GM21447 (cell line): ENCODE data around the gene COPB1.
"Not testable (repeated sequence)": the region's sequence is repeated elsewhere in the genome, so short reads cannot be mapped to it uniquely, and the experiment has no call there.

Experiments
- ATAC-seq: cut with Tn5 transposase; IDR thresholded peaks from one replicate; pipeline ENCODE4 v1.9.1; 2021; ENCODE audit not compliant: unreplicated experiment

Gene COPB1, protein sequence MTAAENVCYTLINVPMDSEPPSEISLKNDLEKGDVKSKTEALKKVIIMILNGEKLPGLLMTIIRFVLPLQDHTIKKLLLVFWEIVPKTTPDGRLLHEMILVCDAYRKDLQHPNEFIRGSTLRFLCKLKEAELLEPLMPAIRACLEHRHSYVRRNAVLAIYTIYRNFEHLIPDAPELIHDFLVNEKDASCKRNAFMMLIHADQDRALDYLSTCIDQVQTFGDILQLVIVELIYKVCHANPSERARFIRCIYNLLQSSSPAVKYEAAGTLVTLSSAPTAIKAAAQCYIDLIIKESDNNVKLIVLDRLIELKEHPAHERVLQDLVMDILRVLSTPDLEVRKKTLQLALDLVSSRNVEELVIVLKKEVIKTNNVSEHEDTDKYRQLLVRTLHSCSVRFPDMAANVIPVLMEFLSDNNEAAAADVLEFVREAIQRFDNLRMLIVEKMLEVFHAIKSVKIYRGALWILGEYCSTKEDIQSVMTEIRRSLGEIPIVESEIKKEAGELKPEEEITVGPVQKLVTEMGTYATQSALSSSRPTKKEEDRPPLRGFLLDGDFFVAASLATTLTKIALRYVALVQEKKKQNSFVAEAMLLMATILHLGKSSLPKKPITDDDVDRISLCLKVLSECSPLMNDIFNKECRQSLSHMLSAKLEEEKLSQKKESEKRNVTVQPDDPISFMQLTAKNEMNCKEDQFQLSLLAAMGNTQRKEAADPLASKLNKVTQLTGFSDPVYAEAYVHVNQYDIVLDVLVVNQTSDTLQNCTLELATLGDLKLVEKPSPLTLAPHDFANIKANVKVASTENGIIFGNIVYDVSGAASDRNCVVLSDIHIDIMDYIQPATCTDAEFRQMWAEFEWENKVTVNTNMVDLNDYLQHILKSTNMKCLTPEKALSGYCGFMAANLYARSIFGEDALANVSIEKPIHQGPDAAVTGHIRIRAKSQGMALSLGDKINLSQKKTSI

DNA sequence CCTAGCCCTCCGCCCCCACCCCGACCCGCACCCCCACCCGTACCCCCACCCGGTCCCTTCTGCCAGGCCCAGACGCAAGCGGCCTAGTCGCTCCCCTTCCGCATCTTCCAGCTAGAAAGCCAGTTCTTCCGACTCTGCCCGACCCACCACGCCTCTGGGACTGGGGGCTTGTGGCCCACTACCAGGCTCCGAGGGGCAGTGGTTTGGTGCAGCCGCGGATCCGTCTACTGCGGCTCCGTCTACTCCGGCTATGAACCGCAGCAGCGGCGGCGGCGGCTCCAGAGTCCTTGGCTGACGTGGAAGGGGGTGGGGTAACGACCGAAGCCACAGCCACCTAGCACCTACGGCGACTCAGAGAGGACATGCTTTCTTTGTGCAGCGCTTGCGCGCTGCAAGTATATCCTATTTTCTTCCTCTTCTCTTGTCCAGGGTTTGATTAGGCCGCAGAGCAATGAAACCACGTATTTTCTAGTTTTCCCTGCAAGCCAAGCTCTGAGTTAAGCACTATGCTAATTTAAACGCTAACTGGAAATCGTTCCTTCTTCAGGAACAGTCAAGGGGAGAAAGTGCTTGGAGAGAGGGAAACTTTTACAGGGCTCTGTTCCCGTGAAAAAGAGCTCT is at the start of gene COPB1:
Gene COPB1, minus strand, starts transcription at position 252 of the 621 bp plus-strand sequence. CDS start 883 bp downstream, outside the sequence.
- peak; percentile 87 for ATAC-seq

DNA sequence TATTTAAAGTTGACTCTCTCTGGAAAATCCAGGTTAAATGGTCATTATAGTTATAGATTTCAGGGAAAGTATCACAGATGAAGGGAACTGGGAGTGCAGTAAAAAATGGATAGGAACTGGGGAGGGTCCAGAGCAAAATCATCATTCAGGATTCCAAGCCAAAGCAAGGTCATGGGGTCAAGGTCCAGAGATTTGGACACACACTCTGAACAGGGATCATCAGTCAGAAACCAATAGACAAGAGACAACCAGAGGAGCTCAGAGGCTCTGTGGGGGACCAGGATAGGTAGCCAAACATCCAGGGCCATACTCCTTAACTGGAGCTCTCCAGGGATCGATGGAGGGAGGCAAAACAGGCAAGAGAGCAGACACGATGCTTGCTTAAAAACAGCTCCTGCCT is 47.8 kb upstream of the COPB1 start:
- ATAC-seq, result no peak

DNA sequence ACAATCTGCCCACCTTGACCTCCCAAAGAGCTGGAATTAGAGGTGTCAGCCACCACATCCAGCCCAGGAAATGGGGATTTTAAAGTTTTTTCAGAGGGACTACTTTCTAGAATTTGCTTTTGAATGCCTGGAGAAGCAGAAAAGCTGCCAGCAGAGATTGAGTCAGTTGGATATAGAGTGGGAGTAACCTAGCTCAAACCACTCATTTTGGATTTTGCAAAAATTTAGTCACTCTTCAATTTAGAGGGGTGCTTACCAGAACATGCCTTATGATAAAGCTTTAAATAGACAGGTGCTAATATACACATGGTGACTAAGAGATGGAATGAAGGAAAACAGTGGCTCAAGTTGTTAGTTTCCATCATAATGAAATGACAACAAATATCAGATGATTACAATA is 47.1 kb upstream of the COPB1 start:
- no peak for ATAC-seq

DNA sequence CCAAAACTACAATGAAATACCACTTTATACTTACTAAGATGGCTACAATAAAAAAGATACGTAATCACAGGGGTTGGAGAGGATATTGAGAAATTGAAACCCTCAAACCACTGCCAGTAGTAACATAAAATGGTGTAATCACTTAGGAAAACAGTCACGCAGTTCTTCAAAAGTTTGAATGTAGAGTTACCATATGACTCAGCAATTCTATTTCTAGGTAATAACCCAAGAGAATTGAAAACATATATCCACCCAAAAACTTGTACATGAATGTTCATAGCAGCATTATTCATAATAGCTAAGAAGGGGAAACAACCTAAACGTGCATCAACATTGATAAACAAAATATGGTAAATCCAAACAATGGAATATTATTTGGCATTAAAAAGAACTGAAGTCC is 45.0 kb upstream of the COPB1 start:
- ATAC-seq, result peak; percentile 69

DNA sequence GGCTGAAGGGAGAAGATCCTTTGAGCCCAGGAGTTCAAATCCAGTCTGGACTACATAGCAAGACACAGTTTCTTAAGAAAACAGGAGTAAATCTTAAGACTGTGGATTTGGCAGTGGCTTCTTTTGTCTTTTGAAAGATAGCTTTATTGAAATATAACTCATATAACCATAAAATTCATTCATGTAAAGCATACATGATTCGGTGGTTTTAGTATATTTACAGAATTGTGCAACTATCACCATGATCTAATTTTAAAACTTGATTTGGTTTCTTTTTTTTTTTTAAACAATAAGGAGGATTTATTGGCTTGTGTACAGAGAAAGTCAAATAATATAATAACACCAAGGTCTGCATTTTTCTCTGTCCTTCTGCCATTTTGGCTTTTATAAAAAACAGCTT is 43.6 kb upstream of the COPB1 start:
- ATAC-seq, result no peak

DNA sequence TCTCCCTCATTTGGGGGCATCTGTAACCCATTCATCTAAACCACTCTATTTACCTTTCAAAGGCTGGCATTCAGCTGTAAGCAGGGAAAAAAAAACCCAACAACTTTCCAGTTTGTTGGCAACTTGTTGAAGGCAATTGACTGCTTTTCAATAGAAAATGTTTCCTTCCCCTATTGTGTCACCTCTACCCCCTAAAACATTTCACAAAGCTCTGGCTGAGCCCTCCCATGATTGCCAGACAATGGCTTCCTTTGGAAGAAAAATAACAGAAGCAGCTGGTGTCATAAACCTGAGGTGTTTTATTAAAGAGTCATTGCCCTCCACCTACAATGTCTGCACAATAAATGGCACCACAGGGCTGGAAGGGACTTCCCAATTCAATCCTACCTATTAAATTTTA is 42.7 kb upstream of the COPB1 start:
- ATAC-seq, result no peak

DNA sequence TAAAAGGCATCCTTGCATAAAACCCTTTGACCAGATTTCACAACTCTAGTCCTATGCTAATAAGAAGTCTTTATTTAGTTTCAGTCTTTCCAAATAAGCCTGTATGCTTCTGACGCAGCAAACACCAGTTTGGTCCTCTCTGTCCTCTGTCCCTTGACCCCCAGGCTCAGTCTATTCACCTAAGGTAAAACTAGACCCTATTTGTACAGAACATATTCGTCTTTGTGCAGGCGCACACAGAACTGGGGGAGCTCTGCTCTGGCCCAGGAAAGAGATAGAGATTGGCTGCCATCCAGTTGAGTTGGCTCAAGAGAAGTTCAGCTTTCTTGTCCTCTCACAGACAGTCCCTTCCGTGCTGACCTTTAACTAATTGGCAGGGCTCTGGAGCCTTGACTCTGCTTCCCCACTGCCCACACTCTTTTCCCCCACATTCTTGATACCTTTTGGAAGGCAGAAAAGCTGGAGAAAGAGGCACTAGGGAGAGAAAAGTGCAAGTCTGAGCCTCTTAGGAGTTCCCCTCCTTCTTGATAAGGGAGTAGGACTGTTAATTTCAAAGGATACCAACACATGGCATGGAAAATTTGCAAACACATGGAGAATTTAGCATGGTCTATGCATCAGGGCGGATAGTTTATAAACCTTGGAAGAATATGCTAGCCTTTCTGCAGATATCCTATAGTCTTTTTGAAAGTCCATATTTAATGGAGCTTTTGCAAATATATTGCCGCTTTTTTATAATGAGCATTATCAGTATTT is 41.8 kb upstream of the COPB1 start:
- no peak for ATAC-seq

DNA sequence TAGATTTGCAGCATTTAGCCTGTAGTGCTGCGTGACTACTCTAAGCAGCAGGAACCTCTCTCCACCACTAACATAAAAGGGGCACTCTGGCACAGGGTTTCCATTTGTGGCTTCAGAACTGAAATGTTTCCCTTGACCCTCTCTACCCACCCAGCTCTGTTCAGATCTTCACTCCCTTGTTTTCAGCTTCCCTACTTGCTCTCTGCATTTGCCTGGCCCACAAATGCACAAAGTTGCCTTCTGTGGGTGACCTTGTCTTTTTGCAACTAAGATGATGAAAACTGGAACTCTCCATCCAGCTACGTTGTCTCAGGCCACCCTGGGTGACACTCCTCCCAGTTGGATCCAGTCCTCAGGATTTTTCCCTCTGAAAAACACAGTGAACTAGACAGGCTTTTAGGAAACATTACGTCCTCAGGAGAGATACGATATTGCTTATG is 40.4 kb upstream of the COPB1 start:
- no peak for ATAC-seq

DNA sequence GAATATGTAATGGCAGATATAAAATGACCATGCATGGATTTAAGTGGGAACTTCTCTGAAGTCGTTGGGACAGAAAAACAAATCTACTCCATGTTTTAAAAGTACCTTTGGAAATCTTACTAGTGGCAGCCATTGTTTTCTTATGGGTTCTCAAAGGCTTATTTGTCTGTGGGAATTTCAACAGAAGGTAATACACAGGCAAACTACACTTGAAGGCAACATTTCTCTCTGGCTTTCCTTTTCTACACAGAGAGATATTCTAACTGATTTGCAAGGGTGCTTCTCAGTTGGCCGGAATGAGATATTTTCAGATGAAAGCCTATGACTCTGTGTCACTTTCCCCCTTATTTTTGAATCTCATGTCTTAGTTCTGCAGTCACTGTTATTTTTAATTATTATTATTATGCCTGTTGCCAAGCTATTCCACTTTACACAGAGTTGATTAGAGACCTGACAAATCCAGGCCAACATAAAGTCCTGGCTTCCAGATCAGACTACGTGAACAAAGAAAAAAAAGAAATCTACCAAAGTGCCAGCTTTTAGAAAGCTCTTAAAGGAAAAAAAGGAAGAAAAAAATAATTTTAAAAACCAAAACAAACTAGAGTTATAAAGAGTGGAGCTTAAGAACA is 39.4 kb upstream of the COPB1 start:
- ATAC-seq, result no peak

DNA sequence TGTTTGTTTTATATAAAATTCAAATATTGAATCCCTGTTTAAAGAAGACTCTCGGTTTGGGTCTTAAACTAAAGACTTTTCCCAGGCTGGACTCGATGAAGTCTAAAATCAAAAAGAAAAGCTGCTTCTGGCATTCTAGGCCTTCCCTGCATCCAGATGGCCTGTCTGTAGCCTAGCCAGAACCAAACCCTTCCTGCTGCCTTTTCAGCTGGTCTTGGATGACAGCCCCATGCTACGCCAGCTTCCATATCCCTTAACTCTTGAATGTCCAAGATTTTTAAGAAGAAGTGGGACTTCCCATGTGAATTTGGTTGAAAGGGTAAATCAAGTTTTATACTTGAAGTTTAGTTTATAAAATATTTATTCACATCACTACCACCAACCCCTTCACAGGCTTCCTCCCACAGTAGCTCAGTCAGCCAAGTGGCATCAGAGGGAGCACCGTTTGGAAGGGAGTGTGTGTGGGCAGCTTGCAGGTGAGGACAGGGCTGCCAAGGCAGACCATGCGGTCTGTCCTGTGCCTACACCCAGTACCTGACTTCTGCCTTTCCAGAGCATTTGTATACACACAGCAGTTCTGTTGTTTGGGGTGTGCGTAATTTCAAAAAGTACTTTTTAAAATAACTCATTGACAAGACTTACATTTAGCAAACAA is 38.8 kb upstream of the COPB1 start:
- ATAC-seq, result no peak

DNA sequence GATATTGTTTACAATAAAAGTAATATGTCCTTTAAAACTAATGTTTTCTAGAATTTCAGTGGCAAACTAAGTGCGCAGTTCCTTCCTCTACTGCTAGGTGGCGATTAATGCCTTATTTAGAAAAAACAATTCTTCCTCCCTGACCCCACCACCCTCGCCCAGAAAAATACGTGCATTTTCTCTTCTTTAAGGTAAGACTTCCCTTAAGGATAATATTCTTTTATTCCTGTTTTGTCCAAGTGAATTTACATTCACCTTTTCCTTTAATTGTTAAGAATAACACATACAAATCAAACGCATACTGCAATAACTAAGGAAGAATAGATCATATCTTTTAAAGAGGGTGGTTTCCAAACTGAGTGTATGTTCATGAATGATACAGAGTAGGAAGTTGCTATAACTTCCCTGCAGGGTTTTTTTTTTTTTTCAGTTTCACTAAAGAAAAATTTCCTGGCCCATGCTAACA is 37.6 kb upstream of the COPB1 start:
- ATAC-seq, result peak; percentile 70

DNA sequence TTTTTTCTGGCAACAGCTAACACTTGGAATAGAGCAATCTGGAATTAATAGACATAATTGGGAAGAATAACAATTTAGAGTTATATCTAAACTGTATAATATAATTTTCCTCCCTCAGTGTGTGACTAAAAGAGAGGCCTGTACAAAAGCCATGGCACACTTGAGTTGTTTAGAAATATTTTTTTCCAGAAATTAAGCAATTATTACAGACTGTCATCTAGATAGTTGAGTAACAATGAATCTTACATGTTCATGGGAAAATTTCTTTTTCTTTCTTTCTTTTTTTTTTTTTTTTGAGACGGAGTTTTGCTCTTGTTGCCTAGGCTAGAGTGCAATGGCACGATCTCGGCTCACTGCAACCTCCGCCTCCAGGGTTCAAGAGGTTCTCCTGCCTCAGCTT is 35.6 kb upstream of the COPB1 start:
- ATAC-seq, result not testable (repeated sequence)

DNA sequence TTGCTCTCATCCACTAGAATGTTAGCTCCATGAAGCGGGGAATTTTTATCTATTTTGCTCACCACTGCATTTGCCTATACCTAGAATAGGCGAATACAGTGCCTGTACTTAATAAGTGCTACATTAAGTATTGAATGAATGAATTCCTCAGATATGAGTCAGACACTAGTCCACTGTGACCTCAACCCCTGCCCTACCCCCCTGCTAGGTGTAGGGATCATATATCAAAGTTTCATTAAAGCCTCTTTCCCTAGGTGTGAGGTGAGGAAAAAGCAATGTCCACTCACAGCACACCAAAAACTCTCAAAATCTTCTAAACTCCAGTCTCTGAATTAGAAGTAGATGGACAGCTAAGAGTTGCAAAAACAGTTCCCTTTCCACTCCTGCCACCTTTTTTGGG is 30.3 kb upstream of the COPB1 start:
- ATAC-seq, result no peak

DNA sequence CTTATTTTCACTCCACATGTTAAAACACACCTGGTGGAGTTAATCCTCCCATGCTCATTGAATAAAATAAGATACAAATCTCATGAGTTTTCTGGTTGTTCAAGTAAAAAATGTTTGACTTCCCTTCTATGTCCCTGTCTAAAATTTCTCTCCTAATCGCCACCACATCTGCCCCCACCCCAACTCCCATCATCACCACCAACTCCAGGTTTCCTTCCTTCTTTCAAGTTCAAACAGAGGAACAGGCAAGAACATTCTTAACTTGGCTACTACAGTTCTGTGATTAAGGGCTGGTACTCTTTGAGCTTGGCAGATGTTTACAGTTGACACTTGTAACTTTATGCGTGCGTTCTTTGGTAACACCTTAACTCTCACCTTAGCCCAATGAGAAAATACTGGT is 29.7 kb upstream of the COPB1 start:
- no peak for ATAC-seq

DNA sequence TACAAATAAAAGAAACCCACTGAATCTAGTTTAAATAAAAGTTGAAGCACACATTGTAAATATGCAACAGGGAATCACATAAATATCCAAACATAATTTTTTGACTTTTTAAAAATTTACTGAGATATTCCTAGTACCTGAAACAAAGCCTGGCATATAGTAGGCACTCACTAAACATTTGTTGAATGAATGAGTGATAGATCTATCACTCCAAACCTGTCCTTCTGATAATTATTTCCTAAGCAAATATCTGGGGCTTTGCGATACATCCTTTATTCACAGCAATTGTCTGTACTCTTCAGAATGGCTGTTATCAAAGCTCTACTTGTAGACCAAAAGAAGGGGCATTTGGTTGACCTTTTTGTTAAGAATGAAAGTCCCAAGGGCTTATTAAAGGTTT is 23.2 kb upstream of the COPB1 start:
- no peak for ATAC-seq

DNA sequence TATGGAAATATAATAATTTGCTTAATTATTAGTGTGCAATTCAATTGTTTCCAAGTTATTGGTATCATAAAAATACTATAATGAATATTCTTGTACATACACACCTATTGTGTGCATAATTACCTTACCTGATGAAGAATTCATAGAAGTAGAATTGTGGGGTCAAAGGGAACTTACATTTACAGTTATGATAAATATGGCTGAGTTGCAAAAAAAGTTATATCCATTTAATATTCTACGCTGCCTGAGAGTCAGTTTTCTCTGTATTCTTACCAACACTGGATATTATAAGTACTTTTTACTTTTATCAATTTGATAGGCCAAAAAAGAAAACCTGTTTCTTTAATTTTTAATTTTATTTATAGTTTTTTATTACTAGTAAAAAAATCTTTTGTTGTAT is 22.6 kb upstream of the COPB1 start:
- no peak for ATAC-seq

DNA sequence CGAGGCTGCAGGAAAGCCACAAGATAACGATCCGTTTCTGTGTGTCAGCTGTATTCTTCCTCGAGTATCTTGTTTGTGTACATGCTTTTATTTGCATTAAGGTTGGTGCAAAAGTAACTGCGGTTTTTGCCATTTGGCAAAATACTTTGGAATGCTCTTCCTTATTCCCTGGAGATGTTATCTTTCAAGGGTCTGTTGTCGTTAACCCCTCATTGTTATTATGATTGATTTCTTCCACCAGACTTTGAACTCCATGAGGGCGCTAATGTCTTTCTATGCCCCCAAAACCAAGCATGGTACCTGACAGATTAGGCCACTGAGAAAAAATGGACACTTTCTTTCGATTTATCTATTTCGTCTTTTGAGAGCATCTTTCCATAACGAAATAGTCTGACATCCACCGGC is 21.1 kb upstream of the COPB1 start:
- ATAC-seq, result no peak

DNA sequence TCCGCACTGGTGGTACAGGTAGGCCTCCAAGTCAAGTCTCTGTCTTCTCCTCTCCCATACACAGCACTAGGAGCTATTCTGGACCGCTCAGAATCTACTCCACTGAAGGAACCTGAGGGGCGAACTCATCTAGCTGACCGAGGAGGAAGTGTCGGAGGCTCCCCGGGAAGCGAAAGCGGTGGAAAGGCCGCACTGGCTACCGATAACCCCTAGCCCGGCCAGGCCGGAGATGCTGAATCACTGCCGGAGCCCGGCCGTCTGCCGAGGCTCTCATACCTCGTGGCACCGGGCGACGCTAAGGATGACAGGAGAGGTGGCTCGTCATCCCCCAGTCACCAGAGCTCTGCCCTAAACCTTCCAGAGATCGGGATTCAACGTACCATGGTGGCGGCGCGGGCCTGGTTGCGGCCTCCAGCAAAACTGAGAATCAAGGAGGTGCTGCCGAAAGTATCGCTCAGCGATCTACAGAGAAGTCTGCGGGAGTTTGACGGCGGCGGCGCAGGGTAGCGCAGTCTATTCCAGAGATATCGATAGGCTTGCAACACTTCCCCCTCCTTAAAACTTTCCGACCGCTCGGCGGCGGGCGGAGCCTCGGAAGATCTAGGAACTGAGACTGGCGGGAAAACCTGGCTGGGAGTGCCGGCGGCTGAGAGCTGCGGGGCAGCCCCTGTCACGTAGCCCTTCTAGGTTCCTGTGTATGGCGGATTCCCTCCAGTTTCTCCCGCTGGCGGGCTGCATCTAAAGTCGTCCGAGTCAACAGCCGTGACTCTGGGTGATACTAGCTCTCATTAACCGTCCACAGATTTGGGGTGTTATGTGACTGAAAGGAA is 20.5 kb upstream of the COPB1 start, which contains the start of gene PSMA1:
Gene PSMA1, minus strand, starts transcription at position 470 of the 830 bp plus-strand sequence. Its CDS starts 87 bp downstream, at position 383.
- peak; percentile 91 for ATAC-seq

DNA sequence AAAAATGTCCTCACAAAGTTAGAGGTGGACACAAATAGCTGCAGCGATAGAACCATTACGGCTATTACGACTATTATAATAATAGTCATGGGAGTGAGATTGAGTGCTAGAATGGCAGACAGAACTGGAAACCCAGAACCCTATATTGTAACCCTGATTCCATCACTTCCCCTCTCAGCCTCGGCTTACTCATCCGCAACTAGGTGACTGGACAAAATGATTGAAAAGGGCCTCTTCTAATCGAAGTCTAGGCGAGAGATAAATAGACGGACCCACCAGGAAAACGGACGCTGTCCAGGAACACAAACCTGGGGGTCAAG is 19.9 kb upstream of the COPB1 start:
- ATAC-seq, result peak; percentile 4
